ENCODE results near the gene RGS2.

Gene RGS2

GRCh38 chr1:192808518-192809306 is at the start of gene RGS2:
Gene RGS2 (plus strand): TSS chr1:192809039. CDS start chr1:192809072, 33 bp downstream.
- DNase-seq: peak; percentile 82

GRCh38 chr1:192759104-192759503 is 49.7 kb upstream of the RGS2 start:
- DNase-seq: no peak

GRCh38 chr1:192762265-192762664 is 46.6 kb upstream of the RGS2 start:
- no peak for DNase-seq

- no peak for DNase-seq
Measured at GRCh38 chr1:192763243-192763642, 45.6 kb upstream of the RGS2 start.

GRCh38 chr1:192763756-192764155 is 45.1 kb upstream of the RGS2 start:
- DNase-seq: no peak

- no peak for DNase-seq
Measured at GRCh38 chr1:192764675-192765074, 44.2 kb upstream of the RGS2 start.

- no peak for DNase-seq
Measured at GRCh38 chr1:192766009-192766625, 42.7 kb upstream of the RGS2 start.

GRCh38 chr1:192766876-192767275 is 42.0 kb upstream of the RGS2 start:
- DNase-seq: no peak

GRCh38 chr1:192767798-192768197 is 41.0 kb upstream of the RGS2 start:
- no peak for DNase-seq

GRCh38 chr1:192768463-192768862 is 40.4 kb upstream of the RGS2 start:
- DNase-seq: no peak

- DNase-seq: no peak
Measured at GRCh38 chr1:192771341-192771740, 37.5 kb upstream of the RGS2 start.

GRCh38 chr1:192775631-192776030 is 33.2 kb upstream of the RGS2 start:
- no peak for DNase-seq

- no peak for DNase-seq
Measured at GRCh38 chr1:192776206-192776605, 32.6 kb upstream of the RGS2 start.

GRCh38 chr1:192776998-192777397 is 31.8 kb upstream of the RGS2 start:
- no peak for DNase-seq

GRCh38 chr1:192783791-192784190 is 25.0 kb upstream of the RGS2 start:
- DNase-seq: no peak

GRCh38 chr1:192784397-192784796 is 24.4 kb upstream of the RGS2 start:
- DNase-seq: no peak

GRCh38 chr1:192786576-192786975 is 22.3 kb upstream of the RGS2 start:
- DNase-seq: no peak

GRCh38 chr1:192787914-192788585 is 20.8 kb upstream of the RGS2 start:
- no peak for DNase-seq

- DNase-seq: no peak
Measured at GRCh38 chr1:192789871-192790270, 19.0 kb upstream of the RGS2 start.

- no peak for DNase-seq
Measured at GRCh38 chr1:192792628-192793027, 16.2 kb upstream of the RGS2 start.

- DNase-seq: no peak
Measured at GRCh38 chr1:192793983-192794767, 14.7 kb upstream of the RGS2 start.

GRCh38 chr1:192794768-192795035 is 14.1 kb upstream of the RGS2 start:
- no peak for DNase-seq

GRCh38 chr1:192795916-192796618 is 12.8 kb upstream of the RGS2 start:
- no peak for DNase-seq

All from NCI-H1694 treated with DMSO at 0.1 percent for 48 hours (cell line).